Colonic mucosa (tissue), 4 donors: ENCODE results near the gene NFS1. TPM values are rescaled to one million over a fixed set of nuclear protein-coding genes. Genes with fewer than 3 reads are reported as not detected.

Experiments
- DNase-seq: peaks from one replicate; pipeline ENCODE4 v3.0.0-alpha.2; 2020
- H3K27ac ChIP-seq: fragments of 200-600 bp; one replicate; pipeline ENCODE4 v1.8.0; 2021
- H3K27me3 ChIP-seq: fragments of 200-600 bp; one replicate; pipeline ENCODE4 v1.8.0; 2021
- H3K36me3 ChIP-seq: fragments of 200-600 bp; one replicate; pipeline ENCODE4 v1.8.0; 2021
- H3K4me1 ChIP-seq: fragments of 200-600 bp; one replicate; pipeline ENCODE4 v1.8.0; 2021; ENCODE audit warnings: mild to moderate bottlenecking
- H3K4me3 ChIP-seq: fragments of 200-600 bp; one replicate; pipeline ENCODE4 v1.8.0; 2021
- H3K9ac ChIP-seq, 2 donors: one replicate each; pipeline ENCODE4 v1.7.0; 2013; ENCODE audit warnings: control low read depth in 2 of 2, low read depth in 2 of 2, low read length in 2 of 2
- H3K9me3 ChIP-seq: fragments of 200-600 bp; one replicate; pipeline ENCODE4 v1.8.0; 2021
- CTCF ChIP-seq: fragments of 200-600 bp; IDR thresholded peaks from one replicate; pipeline ENCODE4 v1.8.0; 2022; ENCODE audit warnings: antibody characterized with exemption, mild to moderate bottlenecking
- intact Hi-C: fragments of 100-400 bp; cut with DNase I; formaldehyde crosslinking; loops from one replicate; pipeline ENCODE4 v1.14.1; 2022
- total RNA-seq, 2 donors: library from RNA; stranded (reverse); fragmentation: NEBNext Ultra II Directional in 1 of 2; extraction: Animal tissue kit (Norgen Biotek cat#: 25700) in 1 of 2; gene quantifications; one replicate each; pipeline ENCODE4 v1.2.1, GENCODE V29; 2021
- donor health status: healthy.
- donor health status: DM: no; HTN: no; CAD: no.
- donor health status: DM: no; HTN: no; CAD: no.

Gene NFS1
- total RNA-seq, 2 donors from 2014 or later = 42.0 to 45.1 TPM

DNA sequence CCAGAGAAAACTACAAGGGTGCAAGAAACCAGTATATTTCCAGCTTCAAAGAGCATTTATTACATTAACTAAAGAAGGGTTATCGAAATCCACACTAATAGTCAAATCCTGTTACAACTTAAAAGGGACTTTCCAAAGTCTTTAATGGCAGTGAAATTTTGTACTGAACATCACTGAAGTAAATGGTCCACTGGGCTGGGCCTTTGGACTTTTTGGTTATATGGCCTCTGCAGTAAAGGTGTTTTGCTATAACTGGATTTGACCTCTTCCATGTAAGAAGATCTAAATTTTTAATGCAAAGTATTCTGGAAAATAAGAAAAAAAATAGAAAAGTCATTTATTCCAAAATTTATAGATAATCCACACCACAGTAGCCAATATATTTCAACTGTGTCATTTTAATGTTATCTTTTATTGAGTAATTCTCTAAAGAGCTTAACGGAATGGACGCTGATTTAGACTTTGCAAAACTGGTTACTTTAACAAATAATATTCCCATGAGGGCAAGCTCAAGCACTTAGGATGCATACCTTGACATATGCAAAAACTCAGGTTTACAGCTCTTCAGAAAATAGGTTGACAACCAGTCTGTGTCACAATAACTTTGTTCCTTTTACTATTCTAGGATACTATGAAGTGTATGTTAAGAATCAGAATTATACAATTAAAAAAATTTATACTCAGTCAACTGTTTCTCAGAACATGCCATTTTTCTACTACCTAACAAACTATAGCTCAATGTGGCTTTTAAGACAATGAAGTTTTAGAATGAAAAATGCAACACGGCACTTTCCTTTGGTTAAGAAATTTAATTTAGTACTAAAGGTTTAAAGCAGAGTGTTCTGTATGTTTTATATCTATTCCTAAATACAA lies 35.9 kb upstream of the NFS1 start:
- Histone ChIP-seq H3K27me3 (no peaks in the 10 kb centered on the region), H3K4me1 (peaks cover 8% of the 10 kb centered on the region), H3K27ac (no peak overlapping the region), H3K9ac (no peak overlapping the region), H3K9me3 (no peaks in the 10 kb centered on the region), H3K36me3 (peaks cover 54% of the 10 kb centered on the region), H3K4me3 (no peak overlapping the region)
- DNase-seq = no peak
- TF ChIP-seq CTCF = no peak
- intact Hi-C loops = no loop called here

GRCh38 chr20:35734374-35734773 lies 35.2 kb upstream of the NFS1 start:
- intact Hi-C loops = no loop called here
- no peak for DNase-seq
- Histone ChIP-seq H3K9me3 (no peaks in the 10 kb centered on the region), H3K4me3 (no peak overlapping the region), H3K36me3 (peaks cover 56% of the 10 kb centered on the region), H3K9ac (no peak overlapping the region), H3K27ac (no peak overlapping the region), H3K27me3 (no peaks in the 10 kb centered on the region), H3K4me1 (peaks cover 7% of the 10 kb centered on the region)
- no peak for TF ChIP-seq CTCF

- H3K4me3 ChIP-seq = no peak overlapping the region
- no peak for TF ChIP-seq CTCF
- no peak overlapping the region for H3K9ac ChIP-seq
- H3K4me1 ChIP-seq = no peaks in the 10 kb centered on the region
- H3K27me3 ChIP-seq = no peaks in the 10 kb centered on the region
- intact Hi-C loops = no loop called here
- peaks cover 55% of the 10 kb centered on the region for H3K36me3 ChIP-seq
- no peak overlapping the region for H3K27ac ChIP-seq
- no peaks in the 10 kb centered on the region for H3K9me3 ChIP-seq
- no peak for DNase-seq
These were observed 33.5 kb upstream of the NFS1 start for GRCh38 chr20:35732644-35732982.

- H3K9ac ChIP-seq = no peak overlapping the region
- DNase-seq = no peak
- TF ChIP-seq CTCF = no peak
- intact Hi-C loops = no loop called here
- H3K27me3 ChIP-seq = no peaks in the 10 kb centered on the region
- H3K9me3 ChIP-seq = no peaks in the 10 kb centered on the region
- H3K36me3 ChIP-seq = peaks cover 54% of the 10 kb centered on the region
- H3K4me3 ChIP-seq = no peak overlapping the region
- no peak overlapping the region for H3K27ac ChIP-seq
- no peaks in the 10 kb centered on the region for H3K4me1 ChIP-seq
These were observed 32.9 kb upstream of the NFS1 start for GRCh38 chr20:35731862-35732643.

DNA sequence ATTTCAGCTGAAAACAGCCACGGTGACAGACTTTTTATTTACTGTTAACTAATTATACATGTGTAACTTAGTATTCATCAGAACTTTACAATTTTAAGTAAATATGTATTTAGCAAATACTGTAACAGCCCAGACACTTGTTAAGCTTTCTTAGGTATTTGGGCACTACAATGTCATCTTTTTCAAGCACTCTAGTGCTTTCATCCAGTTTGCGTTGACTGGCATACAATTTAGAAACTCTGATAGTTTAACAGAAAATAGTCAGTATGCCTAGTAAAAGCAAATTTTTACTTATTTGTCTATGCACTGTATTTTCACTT lies 32.3 kb upstream of the NFS1 start:
- no peak for TF ChIP-seq CTCF
- intact Hi-C loops = no loop called here
- Histone ChIP-seq H3K9me3 (no peaks in the 10 kb centered on the region), H3K4me1 (no peaks in the 10 kb centered on the region), H3K27me3 (no peaks in the 10 kb centered on the region), H3K9ac (no peak overlapping the region), H3K27ac (no peak overlapping the region), H3K4me3 (no peak overlapping the region), H3K36me3 (peaks cover 51% of the 10 kb centered on the region)
- DNase-seq = no peak
